Neural cell (in vitro differentiated cells): Measurements from ENCODE around the gene BTRC. TPM values are rescaled to one million over a fixed set of nuclear protein-coding genes. Genes with fewer than 3 reads are reported as not detected.

ENCODE experiments used
- H2AFZ ChIP-seq: fragments of 200-600, 300-800 bp; sonication (generic), shearing (Covaris generic); 2 replicates; pipeline ENCODE4 v1.6.0; 2014; ENCODE audit warnings: low read depth, mild to moderate bottlenecking, antibody characterized with exemption, low read length, moderate library complexity
- H3F3A ChIP-seq: fragments of 200-600 bp; shearing (Covaris generic); 2 replicates; pipeline ENCODE4 v1.6.1; 2016; ENCODE audit warnings: mild to moderate bottlenecking, moderate library complexity, mixed read lengths, antibody characterized with exemption, low read length; ENCODE audit not compliant: insufficient read depth, poor library complexity, severe bottlenecking
- H3K27ac ChIP-seq: fragments of 200-600, 300-800 bp; sonication (generic), shearing (Covaris generic); 2 replicates; pipeline ENCODE4 v1.5.1; 2014; ENCODE audit warnings: mild to moderate bottlenecking, low read length, moderate library complexity
- H3K27me3 ChIP-seq: fragments of 300-800, 200-600 bp; sonication (generic), shearing (Covaris generic); 2 replicates; pipeline ENCODE4 v1.6.0; 2014; ENCODE audit warnings: mild to moderate bottlenecking, low read depth, low read length, moderate library complexity; ENCODE audit not compliant: insufficient read depth
- H3K36me3 ChIP-seq: fragments of 300-800, 200-600 bp; sonication (generic), shearing (Covaris generic); 2 replicates; pipeline ENCODE4 v1.5.1; 2014; ENCODE audit warnings: mild to moderate bottlenecking, antibody characterized with exemption, low read length, moderate library complexity; ENCODE audit not compliant: insufficient read depth
- H3K4me2 ChIP-seq: fragments of 300-800, 200-600 bp; sonication (generic), shearing (Covaris generic); 2 replicates; pipeline ENCODE4 v1.6.0; 2014; ENCODE audit warnings: mild to moderate bottlenecking, low read length
- H3K4me3 ChIP-seq: fragments of 300-800, 200-600 bp; sonication (generic), shearing (Covaris generic); 2 replicates; pipeline ENCODE4 v1.5.1; 2014; ENCODE audit warnings: mild to moderate bottlenecking, low read length, moderate library complexity
- H3K79me2 ChIP-seq: fragments of 200-600 bp; shearing (Covaris generic); replicated peaks from 2 replicates; pipeline ENCODE4 v1.6.0; 2014; ENCODE audit warnings: mild to moderate bottlenecking, low read length, moderate library complexity; ENCODE audit not compliant: insufficient read depth
- H3K9ac ChIP-seq: fragments of 300-800, 200-600 bp; sonication (generic), shearing (Covaris generic); 2 replicates; pipeline ENCODE4 v1.6.1; 2016; ENCODE audit warnings: mild to moderate bottlenecking, low read length, mixed read lengths
- H3K9me2 ChIP-seq: fragments of 200-600 bp; shearing (Covaris generic); 2 replicates; pipeline ENCODE4 v1.6.1; 2016; ENCODE audit warnings: mild to moderate bottlenecking, low read length, mixed read lengths; ENCODE audit not compliant: insufficient read depth
- H3K9me3 ChIP-seq: fragments of 200-600, 300-800 bp; sonication (generic), shearing (Covaris generic); 2 replicates; pipeline ENCODE4 v1.6.1; 2016; ENCODE audit warnings: mild to moderate bottlenecking, mixed run types, low read length, moderate library complexity, mixed read lengths
- H4K20me1 ChIP-seq: fragments of 200-600 bp; shearing (Covaris generic); 2 replicates; pipeline ENCODE4 v1.6.1; 2016; ENCODE audit warnings: mild to moderate bottlenecking, mixed run types; ENCODE audit not compliant: insufficient read depth
- EP300 ChIP-seq: fragments of 450-650 bp; conservative IDR thresholded peaks from 2 replicates; pipeline ENCODE4 v1.6.1; 2014; ENCODE audit warnings: antibody characterized with exemption, mild to moderate bottlenecking, moderate library complexity; ENCODE audit not compliant: poor library complexity, severe bottlenecking
- EZH2 ChIP-seq: fragments of 200-600, 300-800 bp; shearing (Covaris generic), sonication (generic); IDR thresholded peaks from 2 replicates; pipeline ENCODE4 v1.6.1; 2014; ENCODE audit warnings: antibody characterized with exemption, low read length, borderline replicate concordance, mild to moderate bottlenecking; ENCODE audit not compliant: insufficient read depth, poor library complexity, severe bottlenecking
- MXI1 ChIP-seq: fragments of 450-650 bp; conservative IDR thresholded peaks from 2 replicates; pipeline ENCODE4 v1.6.1; 2014; ENCODE audit warnings: antibody characterized with exemption, mild to moderate bottlenecking; ENCODE audit not compliant: poor library complexity, severe bottlenecking
- POLR2AphosphoS5 ChIP-seq: IDR thresholded peaks from 2 replicates; pipeline ENCODE4 v1.6.1; 2012
- RAD21 ChIP-seq: fragments of 450-650 bp; conservative IDR thresholded peaks from 2 replicates; pipeline ENCODE4 v1.6.1; 2014; ENCODE audit warnings: antibody characterized with exemption, mild to moderate bottlenecking, moderate library complexity
- SMC3 ChIP-seq: fragments of 450-650 bp; conservative IDR thresholded peaks from 2 replicates; pipeline ENCODE4 v1.6.1; 2014; ENCODE audit warnings: antibody characterized with exemption, mild to moderate bottlenecking, moderate library complexity; ENCODE audit not compliant: poor library complexity
- TAF1 ChIP-seq: IDR thresholded peaks from 2 replicates; pipeline ENCODE4 v1.6.1; 2012; ENCODE audit warnings: low read depth
- polyA plus RNA-seq: library from polyadenylated mRNA; depleted of rRNA; stranded (reverse); fragments of >200 nt; gene quantifications from 2 replicates; pipeline ENCODE4 v1.2.3, GENCODE V29; 2014
- TF ChIP-seq, protein P1 (sequence below): IDR thresholded peaks from 2 replicates; pipeline ENCODE4 v1.6.1; 2012; ENCODE audit warnings: borderline replicate concordance
- TF ChIP-seq, protein P2 (sequence below): fragments of 450-650 bp; IDR thresholded peaks from 2 replicates; pipeline ENCODE4 v1.5.1; 2014; ENCODE audit warnings: antibody characterized with exemption, mild to moderate bottlenecking, moderate library complexity; ENCODE audit not compliant: poor library complexity, severe bottlenecking

Gene BTRC
- polyA plus RNA-seq, 1 donor from 2014 or later, result 32.6 TPM

DNA sequence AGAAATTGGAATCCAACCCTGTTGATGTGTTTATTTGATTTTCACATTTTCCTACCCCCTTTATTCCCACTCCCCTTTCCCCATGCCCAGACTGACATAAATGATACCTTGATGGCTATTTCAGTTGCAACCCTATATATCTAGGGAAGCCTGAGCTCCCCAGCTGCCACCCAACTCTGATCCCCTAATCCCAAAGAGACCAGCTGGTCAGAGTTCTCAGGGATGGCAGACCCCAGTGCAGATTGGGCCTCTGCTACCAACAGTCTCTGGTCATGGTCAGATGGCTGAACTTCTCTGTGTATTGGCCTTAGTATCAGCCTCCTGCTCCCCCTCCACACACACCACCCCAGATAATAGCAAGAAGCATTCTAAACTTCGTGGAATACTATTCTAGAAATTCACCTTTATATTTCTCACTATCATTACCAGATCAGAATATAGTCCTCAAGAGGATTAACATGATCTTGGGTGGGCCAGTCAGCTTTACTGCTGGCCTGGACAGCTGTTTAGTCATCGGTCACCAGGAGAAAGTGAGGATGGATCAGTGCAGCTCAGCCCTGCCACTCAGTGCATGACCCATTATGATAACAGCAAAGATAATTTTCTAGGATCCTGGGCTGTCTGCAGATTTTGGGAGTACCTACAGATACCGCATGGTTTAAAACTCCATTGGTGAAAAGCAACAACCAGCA lies 24.5 kb upstream of the BTRC start:
- Histone ChIP-seq H3K9ac (no peak overlapping the region), H3K27ac (peak overlapping the region; percentile 86), H3F3A (no peaks in the 10 kb centered on the region), H3K4me3 (no peak overlapping the region), H3K9me2 (no peaks in the 10 kb centered on the region), H2AFZ (no peak overlapping the region), H3K36me3 (no peaks in the 10 kb centered on the region), H3K27me3 (no peaks in the 10 kb centered on the region), H3K79me2 (no peaks in the 10 kb centered on the region), H4K20me1 (no peaks in the 10 kb centered on the region), H3K9me3 (peaks cover 2% of the 10 kb centered on the region), H3K4me2 (no peak overlapping the region)
- TF ChIP-seq MXI1, result no peak
- no peak for TF ChIP-seq RAD21
- no peak for TF ChIP-seq EZH2
- no peak for TF ChIP-seq SMC3
- TF ChIP-seq, protein P1, sequence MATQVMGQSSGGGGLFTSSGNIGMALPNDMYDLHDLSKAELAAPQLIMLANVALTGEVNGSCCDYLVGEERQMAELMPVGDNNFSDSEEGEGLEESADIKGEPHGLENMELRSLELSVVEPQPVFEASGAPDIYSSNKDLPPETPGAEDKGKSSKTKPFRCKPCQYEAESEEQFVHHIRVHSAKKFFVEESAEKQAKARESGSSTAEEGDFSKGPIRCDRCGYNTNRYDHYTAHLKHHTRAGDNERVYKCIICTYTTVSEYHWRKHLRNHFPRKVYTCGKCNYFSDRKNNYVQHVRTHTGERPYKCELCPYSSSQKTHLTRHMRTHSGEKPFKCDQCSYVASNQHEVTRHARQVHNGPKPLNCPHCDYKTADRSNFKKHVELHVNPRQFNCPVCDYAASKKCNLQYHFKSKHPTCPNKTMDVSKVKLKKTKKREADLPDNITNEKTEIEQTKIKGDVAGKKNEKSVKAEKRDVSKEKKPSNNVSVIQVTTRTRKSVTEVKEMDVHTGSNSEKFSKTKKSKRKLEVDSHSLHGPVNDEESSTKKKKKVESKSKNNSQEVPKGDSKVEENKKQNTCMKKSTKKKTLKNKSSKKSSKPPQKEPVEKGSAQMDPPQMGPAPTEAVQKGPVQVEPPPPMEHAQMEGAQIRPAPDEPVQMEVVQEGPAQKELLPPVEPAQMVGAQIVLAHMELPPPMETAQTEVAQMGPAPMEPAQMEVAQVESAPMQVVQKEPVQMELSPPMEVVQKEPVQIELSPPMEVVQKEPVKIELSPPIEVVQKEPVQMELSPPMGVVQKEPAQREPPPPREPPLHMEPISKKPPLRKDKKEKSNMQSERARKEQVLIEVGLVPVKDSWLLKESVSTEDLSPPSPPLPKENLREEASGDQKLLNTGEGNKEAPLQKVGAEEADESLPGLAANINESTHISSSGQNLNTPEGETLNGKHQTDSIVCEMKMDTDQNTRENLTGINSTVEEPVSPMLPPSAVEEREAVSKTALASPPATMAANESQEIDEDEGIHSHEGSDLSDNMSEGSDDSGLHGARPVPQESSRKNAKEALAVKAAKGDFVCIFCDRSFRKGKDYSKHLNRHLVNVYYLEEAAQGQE, result no peak

DNA sequence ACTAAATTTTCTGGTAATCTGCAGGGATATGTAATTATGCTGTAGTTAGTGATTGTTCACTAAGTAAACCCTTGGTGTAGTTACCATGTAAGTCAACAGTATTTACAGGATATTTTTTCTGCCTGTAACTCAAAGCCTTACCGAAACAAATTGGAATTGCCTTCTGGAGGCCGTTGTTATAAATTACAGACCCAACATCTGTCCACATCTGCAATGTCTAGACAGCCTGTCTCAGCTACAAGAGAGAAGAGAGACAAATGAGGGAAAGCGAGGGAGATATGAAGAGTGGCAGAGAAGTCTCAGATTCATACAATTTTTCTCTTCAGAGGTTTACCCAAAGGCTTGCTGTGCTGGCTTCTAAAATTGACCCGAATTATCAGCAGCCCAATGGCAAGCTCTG lies 23.7 kb upstream of the BTRC start:
- Histone ChIP-seq H3K4me3 (peak overlapping the region; percentile 21), H4K20me1 (no peaks in the 10 kb centered on the region), H3K9me3 (peaks cover 2% of the 10 kb centered on the region), H3K9ac (peak overlapping the region; percentile 58), H3K36me3 (no peaks in the 10 kb centered on the region), H3K27ac (peak overlapping the region; percentile 86), H3K4me2 (no peak overlapping the region), H3K79me2 (no peaks in the 10 kb centered on the region), H2AFZ (no peak overlapping the region), H3K9me2 (no peaks in the 10 kb centered on the region), H3K27me3 (no peaks in the 10 kb centered on the region), H3F3A (no peaks in the 10 kb centered on the region)
- TF ChIP-seq RAD21 (no peak), EZH2 (no peak), SMC3 (no peak), POLR2AphosphoS5 (no peak), TAF1 (no peak), EP300 (no peak), MXI1 (no peak)
- TF ChIP-seq, protein P1, result no peak
- TF ChIP-seq, protein P2, sequence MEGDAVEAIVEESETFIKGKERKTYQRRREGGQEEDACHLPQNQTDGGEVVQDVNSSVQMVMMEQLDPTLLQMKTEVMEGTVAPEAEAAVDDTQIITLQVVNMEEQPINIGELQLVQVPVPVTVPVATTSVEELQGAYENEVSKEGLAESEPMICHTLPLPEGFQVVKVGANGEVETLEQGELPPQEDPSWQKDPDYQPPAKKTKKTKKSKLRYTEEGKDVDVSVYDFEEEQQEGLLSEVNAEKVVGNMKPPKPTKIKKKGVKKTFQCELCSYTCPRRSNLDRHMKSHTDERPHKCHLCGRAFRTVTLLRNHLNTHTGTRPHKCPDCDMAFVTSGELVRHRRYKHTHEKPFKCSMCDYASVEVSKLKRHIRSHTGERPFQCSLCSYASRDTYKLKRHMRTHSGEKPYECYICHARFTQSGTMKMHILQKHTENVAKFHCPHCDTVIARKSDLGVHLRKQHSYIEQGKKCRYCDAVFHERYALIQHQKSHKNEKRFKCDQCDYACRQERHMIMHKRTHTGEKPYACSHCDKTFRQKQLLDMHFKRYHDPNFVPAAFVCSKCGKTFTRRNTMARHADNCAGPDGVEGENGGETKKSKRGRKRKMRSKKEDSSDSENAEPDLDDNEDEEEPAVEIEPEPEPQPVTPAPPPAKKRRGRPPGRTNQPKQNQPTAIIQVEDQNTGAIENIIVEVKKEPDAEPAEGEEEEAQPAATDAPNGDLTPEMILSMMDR, result no peak
